ENCODE data around the gene KPTN. TPM values are rescaled to one million over a fixed set of nuclear protein-coding genes. Genes with fewer than 3 reads are reported as not detected.

Gene KPTN
- total RNA-seq, 6 donors from 2014 or later = 3.5 to 15.8 (median 7.4) TPM

DNA sequence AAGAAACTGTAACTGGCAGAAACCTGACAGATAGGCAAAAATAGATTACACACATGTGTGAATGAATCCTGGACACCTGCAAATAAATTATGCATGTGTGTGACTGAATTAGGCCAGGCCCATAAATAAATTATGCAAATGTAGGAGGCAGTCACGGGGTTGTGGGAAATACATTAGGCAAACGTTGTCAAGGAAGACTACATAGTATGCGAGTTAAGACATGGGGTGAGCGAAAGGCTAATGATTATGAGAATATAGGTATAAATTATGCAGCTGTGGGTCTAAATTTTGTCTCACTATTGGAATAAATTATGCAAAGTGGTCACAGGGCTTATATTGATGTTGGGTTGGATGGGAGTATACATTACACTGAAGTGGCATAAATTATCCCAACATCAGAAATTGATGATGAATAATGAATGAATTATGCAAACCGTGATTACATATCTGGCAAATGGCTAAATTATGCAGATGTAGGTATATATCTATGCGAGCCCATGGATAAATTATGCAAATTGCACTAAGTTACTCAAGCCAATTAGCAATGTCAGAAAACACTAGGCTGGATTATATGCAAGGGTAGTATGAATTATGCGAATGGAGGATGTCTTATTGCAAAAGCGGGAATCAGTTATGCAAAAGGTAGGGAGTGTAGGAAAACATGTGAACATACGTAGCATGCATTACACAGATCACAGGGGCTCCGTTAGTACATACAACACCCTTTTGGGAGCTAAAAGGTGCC is 19.2 kb downstream of the KPTN start:
- no peak overlapping the region for H3K27ac ChIP-seq
- H3K27me3 ChIP-seq = peaks cover 0 to 15% (median 7%) of the 10 kb centered on the region in 4 donors
- no peaks in the 10 kb centered on the region for H3K9me3 ChIP-seq
- no peak overlapping the region for H3K4me3 ChIP-seq
- no peaks in the 10 kb centered on the region for H3K4me1 ChIP-seq
- ATAC-seq (ENCODE audit: low FRiP score in 2 of 2) (no peak), DNase-seq (no peak)
- 68 to 74% methylated on average over 10 of the region's 10 CpGs for WGBS, 2 donors
- TF ChIP-seq POLR2AphosphoS5 (IDR thresholded peaks at IDR 0.05) (no peak), EP300 (IDR thresholded peaks at IDR 0.05) (no peak), POLR2A (IDR thresholded peaks at IDR 0.05) (no peak)
- TF ChIP-seq, protein P1, sequence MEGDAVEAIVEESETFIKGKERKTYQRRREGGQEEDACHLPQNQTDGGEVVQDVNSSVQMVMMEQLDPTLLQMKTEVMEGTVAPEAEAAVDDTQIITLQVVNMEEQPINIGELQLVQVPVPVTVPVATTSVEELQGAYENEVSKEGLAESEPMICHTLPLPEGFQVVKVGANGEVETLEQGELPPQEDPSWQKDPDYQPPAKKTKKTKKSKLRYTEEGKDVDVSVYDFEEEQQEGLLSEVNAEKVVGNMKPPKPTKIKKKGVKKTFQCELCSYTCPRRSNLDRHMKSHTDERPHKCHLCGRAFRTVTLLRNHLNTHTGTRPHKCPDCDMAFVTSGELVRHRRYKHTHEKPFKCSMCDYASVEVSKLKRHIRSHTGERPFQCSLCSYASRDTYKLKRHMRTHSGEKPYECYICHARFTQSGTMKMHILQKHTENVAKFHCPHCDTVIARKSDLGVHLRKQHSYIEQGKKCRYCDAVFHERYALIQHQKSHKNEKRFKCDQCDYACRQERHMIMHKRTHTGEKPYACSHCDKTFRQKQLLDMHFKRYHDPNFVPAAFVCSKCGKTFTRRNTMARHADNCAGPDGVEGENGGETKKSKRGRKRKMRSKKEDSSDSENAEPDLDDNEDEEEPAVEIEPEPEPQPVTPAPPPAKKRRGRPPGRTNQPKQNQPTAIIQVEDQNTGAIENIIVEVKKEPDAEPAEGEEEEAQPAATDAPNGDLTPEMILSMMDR (IDR thresholded peaks at IDR 0.05) = no peak
- H3K36me3 ChIP-seq = no peaks in the 10 kb centered on the region

GRCh38 chr19:47461876-47462275 is 22.1 kb downstream of the KPTN start:
- 83 to 87% methylated on average over 5 of the region's 5 CpGs for WGBS, 2 donors
- ATAC-seq (ENCODE audit: low FRiP score in 2 of 2) = no peak
- no peaks in the 10 kb centered on the region for H3K36me3 ChIP-seq
- TF ChIP-seq EP300 (IDR thresholded peaks at IDR 0.05) (no peak), POLR2A (IDR thresholded peaks at IDR 0.05) (no peak), POLR2AphosphoS5 (IDR thresholded peaks at IDR 0.05) (no peak)
- TF ChIP-seq, protein P1 (IDR thresholded peaks at IDR 0.05) = no peak
- H3K27me3 ChIP-seq = peaks cover 0 to 22% (median 10%) of the 10 kb centered on the region in 4 donors
- DNase-seq = no peak
- H3K27ac ChIP-seq = no peak overlapping the region
- no peak overlapping the region for H3K4me3 ChIP-seq
- H3K9me3 ChIP-seq = peaks cover 0 to under 1% (median 0%) of the 10 kb centered on the region in 4 donors
- peaks cover 0 to 6% (median 3%) of the 10 kb centered on the region in 4 donors for H3K4me1 ChIP-seq

GRCh38 chr19:47459477-47459876 is 24.5 kb downstream of the KPTN start:
- TF ChIP-seq POLR2AphosphoS5 (IDR thresholded peaks at IDR 0.05) = no peak
- no peak for TF ChIP-seq EP300 (IDR thresholded peaks at IDR 0.05)
- no peak for TF ChIP-seq POLR2A (IDR thresholded peaks at IDR 0.05)
- TF ChIP-seq, protein P1 (IDR thresholded peaks at IDR 0.05) = no peak
- DNase-seq (no peak), ATAC-seq (ENCODE audit: low FRiP score in 2 of 2) (no peak)
- peaks cover 0 to 6% (median 3%) of the 10 kb centered on the region in 4 donors for H3K4me1 ChIP-seq
- no peak overlapping the region for H3K4me3 ChIP-seq
- H3K27me3 ChIP-seq = peaks cover 0 to 26% (median 12%) of the 10 kb centered on the region in 4 donors
- WGBS, 2 donors = 88 to 90% methylated on average over 14 of the region's 14 CpGs
- H3K36me3 ChIP-seq = no peaks in the 10 kb centered on the region
- no peak overlapping the region for H3K27ac ChIP-seq
- peaks cover 0 to 16% (median 10%) of the 10 kb centered on the region in 4 donors for H3K9me3 ChIP-seq

- WGBS, 2 donors = 30 to 38% methylated on average over 5 of the region's 5 CpGs
- no peak for TF ChIP-seq POLR2AphosphoS5 (IDR thresholded peaks at IDR 0.05)
- TF ChIP-seq EP300 (IDR thresholded peaks at IDR 0.05) = no peak
- TF ChIP-seq, protein P1 (IDR thresholded peaks at IDR 0.05) = no peak
- no peak for TF ChIP-seq POLR2A (IDR thresholded peaks at IDR 0.05)
- peaks cover 0 to 6% (median 3%) of the 10 kb centered on the region in 4 donors for H3K4me1 ChIP-seq
- peaks cover 0 to 26% (median 12%) of the 10 kb centered on the region in 4 donors for H3K27me3 ChIP-seq
- H3K4me3 ChIP-seq = no peak overlapping the region
- H3K27ac ChIP-seq = no peak overlapping the region
- H3K9me3 ChIP-seq = peaks cover 0 to 16% (median 10%) of the 10 kb centered on the region in 4 donors
- ATAC-seq (ENCODE audit: low FRiP score in 2 of 2) = no peak
- DNase-seq = no peak
- no peaks in the 10 kb centered on the region for H3K36me3 ChIP-seq
Measured at GRCh38 chr19:47458672-47459071, 25.3 kb downstream of the KPTN start.

Data from upper lobe of left lung (tissue), 6 donors.